NCI-H1105 (cell line): ENCODE data around the gene HSPB8.
"Not testable (repeated sequence)": the region's sequence is repeated elsewhere in the genome, so short reads cannot be mapped to it uniquely, and the experiment has no call there.

Experiments
- DNase-seq: peaks from one replicate; lab custom pipeline; 2025; lab: John Stamatoyannopoulos, UW

HSPB8 gene

DNA sequence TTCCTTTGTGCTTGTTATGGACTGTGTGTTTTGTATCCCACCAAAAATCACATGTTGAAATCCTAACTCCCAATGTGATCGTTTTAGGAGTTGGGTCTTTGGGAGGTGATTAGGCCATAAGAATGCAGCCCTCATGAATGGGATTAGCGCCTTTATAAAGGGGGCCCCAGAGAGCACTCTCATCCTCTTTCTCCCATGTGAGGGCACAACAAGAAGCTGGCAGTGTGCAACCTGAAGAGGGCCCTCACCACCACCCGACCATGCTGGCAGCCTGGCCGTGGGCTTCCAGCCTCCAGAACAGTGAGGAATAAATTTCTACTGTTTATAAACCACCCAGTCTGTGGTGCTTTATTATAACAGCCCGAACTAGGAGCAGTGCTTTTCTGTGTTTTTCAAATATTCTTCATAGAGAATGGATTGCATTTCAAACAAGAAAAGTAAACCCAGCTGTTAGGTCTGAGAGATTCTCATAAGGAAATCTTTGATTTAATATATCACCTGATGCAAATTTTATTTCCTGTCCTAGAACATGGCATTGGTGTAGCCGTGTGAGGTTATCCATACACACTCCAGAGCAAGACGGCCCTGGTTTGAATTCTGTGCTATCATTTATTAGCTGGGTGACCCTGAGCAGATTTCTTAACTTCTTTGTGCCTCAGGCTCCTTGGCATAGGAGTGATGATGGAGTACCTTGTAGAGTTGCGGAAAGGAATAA lies 27.8 kb downstream of the HSPB8 start:
- no peak for DNase-seq

DNA sequence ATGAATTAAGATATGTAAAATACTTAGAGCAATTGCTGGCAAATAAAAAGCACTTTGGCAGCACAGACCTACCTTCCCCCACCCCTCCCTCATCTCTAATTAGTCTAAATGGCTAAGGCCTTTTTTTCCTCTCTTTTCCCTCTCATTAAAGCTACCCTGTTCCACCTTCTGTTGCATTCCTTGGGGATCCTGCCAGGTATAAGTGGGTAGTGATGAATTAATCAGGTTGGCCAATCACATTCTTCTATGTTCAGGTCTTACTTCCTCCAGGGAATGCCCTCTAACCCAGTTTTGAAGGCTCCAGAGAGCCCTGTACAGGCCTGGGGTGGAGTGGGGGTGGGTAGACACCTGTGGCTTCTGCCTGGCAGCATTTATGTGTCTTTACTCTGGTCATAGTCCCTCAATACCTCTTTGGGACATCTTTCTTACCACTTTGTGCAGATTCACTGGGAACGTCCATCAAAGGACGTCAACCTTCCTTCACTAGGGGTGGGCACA lies 28.4 kb downstream of the HSPB8 start:
- DNase-seq: no peak

DNA sequence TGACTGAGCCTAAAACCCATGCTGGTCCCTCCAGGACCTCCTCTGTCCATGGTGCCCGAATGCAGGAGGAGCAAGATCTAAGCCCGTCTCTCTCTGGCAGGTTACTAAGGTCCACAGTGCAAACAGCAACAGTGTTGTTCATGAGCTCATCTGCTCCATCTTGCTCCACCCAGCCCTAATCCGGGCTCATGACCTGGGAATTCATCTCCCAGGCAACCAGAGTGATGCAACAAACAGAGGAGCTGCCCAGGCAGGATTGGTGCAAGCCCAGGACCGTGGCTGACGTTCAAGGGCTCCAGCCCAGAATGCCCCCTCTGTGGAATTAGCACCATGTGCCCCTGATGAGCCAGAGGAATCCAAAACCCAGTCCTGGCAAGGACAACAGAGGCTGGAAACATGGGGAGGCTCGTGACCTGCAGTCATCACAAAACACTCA lies 29.9 kb downstream of the HSPB8 start:
- no peak for DNase-seq

DNA sequence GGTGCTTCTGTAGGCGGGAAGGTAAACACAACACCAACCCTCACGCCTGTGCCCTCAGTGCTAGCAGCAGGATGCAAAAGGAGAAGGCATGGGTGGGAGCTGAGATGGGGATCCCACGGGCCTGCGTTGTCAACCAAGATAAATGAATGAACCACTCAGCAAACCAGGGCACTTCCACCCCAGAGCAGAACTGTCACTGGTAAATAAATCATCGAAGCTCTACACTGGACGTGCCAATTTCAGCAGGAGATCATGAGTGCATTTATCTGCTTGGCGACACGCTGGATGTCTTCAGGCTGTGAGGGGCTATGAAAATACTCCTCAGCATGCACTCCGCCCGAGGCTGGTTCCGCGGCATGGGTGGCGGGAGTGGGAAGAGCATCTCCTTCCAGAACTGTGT lies 33.2 kb downstream of the HSPB8 start:
- no peak for DNase-seq

DNA sequence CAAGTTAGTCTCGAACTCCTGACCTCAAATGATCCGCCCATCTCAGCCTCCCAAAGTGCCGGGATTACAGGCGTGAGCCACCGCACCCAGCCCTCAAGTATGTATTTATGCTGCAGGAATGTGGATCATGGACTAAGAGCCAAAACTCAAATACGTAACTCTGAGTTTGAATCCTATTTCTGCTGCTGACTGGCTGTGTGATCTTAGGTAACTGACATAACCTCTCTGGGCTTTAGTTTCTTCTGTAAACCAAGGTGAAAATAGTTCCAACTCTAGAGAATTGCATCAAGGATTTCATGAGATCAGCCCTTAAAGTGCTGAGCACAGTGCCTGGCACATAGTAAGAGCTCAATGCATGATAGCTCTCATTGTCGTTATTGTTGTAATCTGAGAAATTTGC lies 37.4 kb downstream of the HSPB8 start:
- DNase-seq: no peak

DNA sequence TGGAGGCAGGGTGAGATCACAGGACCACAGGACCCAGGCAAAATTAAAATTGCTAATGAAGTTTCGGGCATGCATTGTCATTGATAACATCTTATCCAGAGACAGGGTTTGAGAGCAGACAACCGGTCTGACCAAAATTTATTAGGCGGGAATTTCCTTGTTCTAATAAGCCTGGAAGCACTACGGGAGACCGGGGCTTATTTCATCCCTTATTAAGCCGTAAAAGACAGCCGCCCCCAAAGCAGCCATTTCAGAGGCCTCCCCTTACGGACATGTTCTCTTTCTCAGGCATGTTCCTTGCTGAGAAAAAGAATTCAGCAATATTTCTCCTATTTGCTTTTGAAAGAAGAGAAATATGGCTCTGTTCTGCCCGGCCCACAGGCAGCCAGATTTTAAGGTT lies 40.1 kb downstream of the HSPB8 start:
- not testable (repeated sequence) for DNase-seq

DNA sequence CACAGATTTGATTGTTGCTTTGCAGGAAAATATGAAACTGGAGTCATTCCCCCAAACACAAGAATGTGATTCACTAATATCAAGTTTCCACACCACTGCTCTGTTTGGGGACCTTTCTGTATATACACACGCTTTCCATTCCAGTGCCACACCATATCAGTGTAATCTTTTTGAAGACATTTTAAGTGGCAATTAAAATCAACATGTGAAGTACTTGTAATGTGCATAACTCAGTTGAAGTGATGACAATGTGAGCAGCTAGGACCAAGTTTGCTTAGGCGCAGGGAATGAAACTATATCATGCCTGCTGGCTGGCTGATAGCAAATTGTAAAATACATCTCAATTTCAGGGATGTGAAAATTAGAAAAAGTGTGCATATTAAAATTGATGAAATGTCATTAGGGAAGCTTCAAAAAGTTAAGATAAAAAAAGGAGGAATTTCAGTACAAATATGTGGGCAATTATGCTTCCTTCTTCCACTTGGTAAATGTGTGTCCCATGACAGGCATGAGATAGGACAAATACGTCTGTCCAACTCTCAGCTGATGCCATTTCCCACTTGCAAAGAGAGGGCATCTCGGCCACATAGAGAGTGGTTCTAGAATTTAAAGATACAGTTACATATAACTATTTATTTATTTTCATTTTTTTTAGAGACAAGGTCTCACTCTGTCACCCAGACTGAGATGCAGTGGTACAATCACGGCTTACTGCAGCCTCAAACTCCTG lies 43.7 kb downstream of the HSPB8 start:
- DNase-seq: no peak

DNA sequence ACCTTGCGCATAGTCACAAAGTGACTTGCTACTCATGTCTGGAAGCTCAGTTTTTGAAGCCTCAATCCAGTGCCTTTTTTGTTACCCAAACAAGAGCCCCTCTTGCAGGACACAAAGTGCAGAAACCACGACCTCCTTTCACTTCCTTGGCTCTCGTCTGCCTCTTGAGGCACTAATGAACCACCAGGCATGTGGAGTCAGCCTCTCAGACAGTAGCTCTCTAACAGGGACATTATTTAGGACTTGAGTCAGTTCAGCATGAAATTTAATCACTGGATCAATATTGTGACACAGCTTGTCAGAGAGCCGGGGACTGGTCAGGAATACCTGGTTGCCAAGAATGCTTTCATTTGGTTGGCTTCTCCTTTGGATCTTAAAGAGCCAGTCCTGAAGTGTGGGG lies 46.7 kb downstream of the HSPB8 start:
- no peak for DNase-seq

DNA sequence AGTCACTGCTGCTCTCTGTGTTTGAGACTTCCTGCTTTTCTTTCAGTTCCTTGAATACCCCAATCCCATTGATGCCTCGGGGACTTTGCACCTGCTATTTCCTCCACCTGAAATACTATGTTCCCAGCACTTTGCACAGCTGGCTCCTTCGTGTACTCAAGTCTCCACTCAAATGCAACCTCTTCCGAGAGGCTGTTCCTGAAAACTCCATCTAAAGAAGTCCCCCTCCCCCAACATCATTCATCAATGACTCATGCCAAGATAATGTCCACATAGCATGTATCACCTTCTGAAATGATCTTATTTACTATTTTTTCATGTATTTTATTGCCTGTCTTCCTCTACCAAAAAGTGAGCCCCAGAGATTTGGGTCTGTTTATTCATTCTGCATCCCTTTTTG lies 48.6 kb downstream of the HSPB8 start:
- no peak for DNase-seq

DNA sequence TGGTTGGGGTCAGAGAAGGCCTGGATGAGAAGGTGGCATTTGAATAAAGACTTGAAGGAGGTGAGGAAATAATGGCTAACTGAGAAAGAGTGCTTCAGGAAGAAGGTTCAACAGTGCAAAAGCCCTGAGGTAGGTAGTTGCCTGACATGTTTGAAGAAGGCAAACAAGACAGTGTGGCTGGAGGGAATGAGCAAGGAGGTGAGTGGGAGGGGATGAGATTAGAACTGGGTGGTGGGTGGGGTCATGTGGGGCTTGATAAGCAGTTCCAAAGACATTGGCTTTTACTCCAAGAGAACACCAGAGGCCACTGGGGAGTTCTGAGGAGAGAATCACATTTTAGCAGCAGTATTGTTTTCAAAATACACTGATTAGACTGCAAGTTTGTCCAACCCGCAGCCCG lies 50.5 kb downstream of the HSPB8 start:
- no peak for DNase-seq

DNA sequence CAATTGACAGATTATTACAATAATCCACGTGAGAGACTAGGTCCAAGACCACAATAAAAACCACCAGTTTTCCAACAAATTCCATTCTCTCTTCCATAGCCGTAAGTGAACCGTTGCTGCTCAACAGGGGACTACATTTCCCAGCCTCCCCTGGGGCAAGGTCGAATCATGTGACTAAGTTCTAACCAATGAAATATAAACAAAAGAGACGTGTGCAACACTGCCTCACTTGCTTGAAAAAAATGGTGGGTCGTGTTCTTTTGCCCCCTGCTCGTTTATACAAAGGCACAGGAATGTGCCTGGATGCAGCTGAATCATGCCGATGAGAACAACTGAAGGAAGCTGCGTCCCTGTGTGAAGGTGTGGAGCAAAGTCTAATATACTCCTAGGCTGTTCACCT lies 51.1 kb downstream of the HSPB8 start:
- no peak for DNase-seq

DNA sequence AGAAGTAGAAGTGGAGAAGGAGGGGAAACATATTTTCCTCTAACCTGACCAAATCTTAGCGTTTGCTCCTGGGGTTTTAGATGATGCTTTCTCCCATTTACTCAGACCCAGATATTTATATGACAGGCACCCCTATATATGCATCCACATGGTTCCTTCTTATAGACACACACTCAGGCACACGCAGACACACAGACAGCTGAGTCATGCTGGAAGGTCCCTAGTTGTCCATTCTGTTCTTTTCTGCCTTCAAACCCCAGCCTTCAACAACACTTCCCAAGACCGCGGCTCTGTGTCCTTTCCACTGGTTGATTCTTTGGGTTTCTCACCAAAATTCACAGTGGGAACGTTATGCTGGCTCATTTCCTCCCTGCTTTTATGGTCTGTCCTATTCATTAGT lies 52.1 kb downstream of the HSPB8 start:
- no peak for DNase-seq

DNA sequence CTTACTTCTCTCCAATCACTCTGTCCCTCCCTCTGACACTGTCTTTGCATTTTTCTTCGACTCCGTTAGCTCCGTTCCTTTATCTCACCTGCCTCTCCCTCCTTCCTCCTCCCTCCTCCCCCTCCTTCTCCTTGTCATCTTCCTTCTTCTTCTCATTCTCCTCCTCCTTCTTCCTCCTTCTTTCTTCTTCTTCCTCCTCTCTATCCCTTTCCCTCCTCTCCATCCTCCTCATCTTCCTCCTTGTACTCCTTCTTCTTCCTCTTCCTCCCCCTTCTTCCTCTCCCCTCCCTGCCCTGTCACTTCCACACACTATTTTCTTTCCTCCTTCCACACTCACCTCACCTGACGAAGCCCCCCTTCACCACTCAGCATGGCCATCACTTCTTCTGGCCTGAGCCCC lies 53.0 kb downstream of the HSPB8 start:
- DNase-seq: no peak

DNA sequence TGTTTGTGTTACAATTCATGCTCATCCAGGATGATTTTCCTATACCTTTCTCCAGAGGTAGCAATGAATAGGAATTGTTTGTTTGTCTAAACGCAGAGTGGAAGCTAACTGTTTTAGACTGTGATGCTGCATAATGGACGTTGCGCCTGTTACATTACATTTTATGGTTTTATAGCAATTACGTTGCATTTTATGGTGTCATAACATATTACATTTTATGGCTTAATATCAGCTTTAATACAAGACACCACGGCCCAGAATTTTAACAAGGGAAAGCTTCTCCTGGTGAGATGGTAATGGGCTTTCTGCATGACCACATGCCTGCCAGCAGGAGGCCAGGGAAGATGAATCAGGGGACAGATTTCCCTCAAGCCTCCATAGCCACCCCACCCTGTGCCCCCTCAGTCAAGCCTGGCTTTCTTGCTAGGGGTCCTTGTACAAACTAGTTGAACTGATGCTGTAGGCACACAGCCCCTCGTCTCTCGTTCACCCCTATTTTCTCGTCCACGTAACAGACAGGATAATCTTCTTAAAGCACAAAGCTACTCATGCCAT lies 56.5 kb downstream of the HSPB8 start:
- DNase-seq: no peak

DNA sequence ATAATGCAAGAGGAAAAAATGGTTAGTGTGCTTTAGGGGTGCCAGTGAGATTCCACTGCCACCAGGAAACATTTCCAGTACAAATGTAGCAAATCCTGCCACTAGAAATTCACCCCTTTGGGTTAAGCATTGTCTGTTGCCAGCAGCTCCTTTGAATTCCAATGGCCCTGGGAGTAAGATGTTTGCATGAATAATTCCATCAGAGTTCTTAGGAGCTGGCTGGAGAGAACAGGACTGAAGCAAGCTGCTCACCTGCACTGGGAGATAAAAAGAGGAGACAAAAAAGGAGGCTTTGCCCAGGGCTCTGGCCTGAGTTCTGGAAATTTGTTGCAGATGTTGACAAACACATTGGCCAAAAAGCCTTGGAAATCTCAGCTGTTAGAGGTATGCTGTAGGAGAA lies 57.6 kb downstream of the HSPB8 start:
- no peak for DNase-seq

DNA sequence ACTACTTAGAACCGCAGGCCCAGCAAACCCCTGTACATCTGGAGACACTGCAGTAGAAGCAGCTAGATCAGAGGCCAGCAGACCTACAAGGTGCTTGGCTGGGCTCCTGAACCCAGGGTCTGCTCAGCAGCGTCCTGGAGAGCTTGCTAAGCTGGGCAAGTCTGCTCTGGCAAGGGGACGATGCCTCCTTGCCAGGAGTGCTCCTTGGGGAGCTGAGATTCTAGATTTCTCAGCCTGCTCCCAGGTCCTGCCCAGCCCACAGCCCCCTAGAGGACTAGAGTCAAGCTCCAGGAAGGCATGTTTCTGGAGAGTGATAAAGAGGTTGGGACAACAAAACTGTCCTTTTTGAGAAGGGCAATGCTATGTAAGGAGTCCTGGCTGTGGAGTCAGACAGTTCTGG lies 60.3 kb downstream of the HSPB8 start:
- DNase-seq: no peak

DNA sequence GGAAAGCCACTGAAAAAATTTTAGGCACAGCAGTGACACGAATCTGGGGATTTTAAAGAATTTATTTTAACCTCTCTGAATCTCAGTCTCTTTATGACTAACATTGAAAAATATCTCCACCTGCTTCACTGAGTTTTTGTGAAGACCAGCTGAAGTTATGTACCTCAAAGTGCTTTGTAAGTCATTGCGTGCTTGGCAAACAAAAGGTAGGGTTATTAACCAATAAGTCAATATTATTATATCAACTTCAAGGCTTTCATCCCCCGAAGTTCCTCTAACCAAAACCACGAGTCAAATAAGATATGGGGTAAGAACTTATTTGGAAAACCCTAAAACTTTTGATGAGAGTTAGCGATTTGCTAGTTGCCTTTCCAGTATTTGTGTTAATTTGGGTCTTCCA lies 62.3 kb downstream of the HSPB8 start:
- DNase-seq: no peak

DNA sequence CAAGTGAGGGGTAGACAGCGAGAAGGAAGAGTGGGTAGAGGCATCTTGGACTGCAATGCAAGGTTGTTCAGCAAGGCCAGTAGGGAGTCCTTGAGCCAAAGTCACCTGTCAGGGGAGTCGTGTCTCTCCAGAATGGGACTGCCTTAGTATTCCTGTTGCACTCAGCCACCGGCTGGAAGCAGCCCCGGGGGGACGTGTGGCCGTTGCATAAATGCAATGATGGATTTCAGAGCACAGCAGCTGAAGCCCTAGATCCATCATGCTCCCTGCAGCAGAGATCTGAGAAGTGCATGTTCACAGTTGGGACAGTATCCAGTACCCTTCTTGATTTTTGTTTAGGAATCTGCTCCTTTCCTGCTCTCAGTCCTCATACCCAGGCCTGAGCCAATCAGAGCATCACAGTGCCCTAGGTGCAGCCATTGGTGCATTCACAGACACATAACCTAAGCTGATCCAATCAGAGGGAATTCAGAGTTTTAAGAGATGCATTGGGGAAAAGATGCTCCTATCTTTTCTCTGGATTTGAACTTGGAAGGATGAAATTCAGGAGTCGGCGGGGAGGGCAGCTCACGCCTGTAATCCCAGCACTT lies 62.9 kb downstream of the HSPB8 start:
- DNase-seq: no peak
